Cardiac fibroblast (primary cell): ENCODE data around the gene GPR82.

Experiments used
- DNase-seq, 2 donors: peaks; one replicate each; pipeline versions ENCODE4 v3.0.0 to v3.0.0-alpha.2; 2010; ENCODE audit warnings: low read depth in 2 of 2
- H3K4me3 ChIP-seq, 2 donors: replicated peaks in 1 of 2; 1 replicate in 1 of 2; 2 replicates in 1 of 2; pipeline ENCODE4 v1.5.1; 2011; ENCODE audit warnings: low read depth in 2 of 2, low read length in 2 of 2, mild to moderate bottlenecking in 2 of 2, moderate library complexity in 1 of 2
- TF ChIP-seq, protein P1 (sequence below): IDR thresholded peaks from one replicate; pipeline ENCODE4 v1.5.1; 2011; ENCODE audit warnings: low read depth, mild to moderate bottlenecking, low read length, inconsistent platforms

The GPR82 gene

DNA sequence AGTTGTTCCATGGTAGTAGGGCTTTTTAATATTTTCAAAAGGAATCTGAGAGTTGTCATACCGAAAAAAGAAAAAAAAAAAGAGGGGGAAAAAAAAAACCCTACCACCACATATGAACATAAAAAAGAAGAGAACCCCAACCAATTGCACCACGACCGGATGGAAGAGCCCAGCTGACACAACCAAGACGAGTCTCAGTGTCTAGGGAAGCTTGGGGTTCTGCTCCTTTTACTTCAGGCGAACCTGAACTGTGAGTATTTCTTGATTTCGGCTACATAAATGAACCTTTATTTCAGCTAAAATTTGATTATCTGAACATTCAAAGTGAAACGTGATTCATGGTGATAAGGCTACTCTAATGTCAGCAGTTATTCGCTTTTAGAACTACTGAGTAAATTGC, 35.1 kb upstream of the GPR82 start, which contains the start of gene GPR34:
TSS of gene GPR34 (plus strand) at position 139 of the 400 bp plus-strand sequence. CDS start 6,661 bp downstream, outside the sequence.
- TF ChIP-seq, protein P1, sequence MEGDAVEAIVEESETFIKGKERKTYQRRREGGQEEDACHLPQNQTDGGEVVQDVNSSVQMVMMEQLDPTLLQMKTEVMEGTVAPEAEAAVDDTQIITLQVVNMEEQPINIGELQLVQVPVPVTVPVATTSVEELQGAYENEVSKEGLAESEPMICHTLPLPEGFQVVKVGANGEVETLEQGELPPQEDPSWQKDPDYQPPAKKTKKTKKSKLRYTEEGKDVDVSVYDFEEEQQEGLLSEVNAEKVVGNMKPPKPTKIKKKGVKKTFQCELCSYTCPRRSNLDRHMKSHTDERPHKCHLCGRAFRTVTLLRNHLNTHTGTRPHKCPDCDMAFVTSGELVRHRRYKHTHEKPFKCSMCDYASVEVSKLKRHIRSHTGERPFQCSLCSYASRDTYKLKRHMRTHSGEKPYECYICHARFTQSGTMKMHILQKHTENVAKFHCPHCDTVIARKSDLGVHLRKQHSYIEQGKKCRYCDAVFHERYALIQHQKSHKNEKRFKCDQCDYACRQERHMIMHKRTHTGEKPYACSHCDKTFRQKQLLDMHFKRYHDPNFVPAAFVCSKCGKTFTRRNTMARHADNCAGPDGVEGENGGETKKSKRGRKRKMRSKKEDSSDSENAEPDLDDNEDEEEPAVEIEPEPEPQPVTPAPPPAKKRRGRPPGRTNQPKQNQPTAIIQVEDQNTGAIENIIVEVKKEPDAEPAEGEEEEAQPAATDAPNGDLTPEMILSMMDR = no peak
- DNase-seq = no peak
- H3K4me3 ChIP-seq = no peak within 1 kb of the TSS

DNA sequence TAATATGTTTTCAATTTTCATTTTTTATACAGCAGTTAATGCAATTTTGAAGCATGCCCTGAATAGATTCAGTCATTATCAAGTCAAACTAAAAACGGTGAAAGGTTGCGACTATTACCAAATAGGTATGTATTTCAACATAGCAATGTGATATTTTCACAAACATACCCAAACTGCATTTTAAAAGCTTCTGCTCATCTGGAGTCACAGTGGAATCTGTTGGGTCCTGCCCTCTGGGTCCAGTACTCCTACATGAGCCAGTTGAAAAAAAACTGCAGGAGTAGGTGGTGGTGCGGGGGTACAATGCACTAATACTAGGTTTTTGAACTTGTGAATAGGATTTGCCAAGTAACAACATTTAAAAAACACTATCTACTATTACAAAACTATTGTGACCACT, 34.3 kb upstream of the GPR82 start:
- DNase-seq = peak in 1 of 2 donors; percentile 13
- no peak overlapping the region for H3K4me3 ChIP-seq
- TF ChIP-seq, protein P1 = no peak

DNA sequence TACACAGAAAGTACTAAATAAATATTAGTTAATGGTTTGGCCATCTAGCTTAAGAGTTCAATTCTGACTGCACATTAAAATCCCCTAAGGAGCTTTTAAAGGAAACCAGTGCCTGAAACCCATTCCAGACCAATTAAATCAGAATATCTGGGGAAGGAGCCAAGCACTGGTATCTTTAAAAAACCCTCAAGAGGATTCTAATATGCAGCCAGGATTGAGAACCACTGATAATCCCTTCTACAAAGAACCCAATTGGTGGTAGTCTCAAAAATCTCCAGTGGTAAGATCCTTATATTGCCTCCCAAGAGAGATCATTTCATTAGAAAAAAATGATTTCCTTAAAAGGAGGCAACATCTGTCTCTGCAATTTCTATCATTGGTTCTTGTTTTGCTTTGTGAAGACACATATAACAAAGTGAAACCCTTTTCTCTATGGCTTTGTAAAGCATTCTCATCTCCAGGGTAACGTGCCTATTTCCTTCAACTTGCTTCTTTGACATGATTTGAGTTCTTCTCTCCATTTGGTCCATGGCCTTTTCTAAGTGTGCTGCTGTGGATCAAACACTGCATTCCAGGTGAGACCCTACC, 31.7 kb upstream of the GPR82 start:
- TF ChIP-seq, protein P1 = no peak
- peak; percentile 89 for DNase-seq
- no peak overlapping the region for H3K4me3 ChIP-seq

DNA sequence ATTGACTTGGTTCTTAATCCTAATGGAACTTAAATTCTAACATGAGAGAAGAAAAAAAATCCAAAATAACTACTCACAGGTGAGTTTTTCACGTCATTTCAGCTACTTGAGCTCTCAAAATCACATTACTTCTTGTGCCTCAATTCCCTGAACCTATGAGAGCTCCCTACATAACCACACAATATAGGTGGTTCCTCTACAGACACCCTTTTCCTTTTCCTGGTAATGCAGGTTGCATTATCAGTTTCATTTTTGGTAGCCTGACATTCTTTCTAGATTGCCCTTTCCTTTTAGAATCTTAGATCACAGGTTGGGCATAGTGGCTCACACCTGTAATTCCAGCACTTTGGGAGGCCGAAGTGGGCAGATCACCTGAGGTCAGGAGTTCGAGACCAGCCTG, 31.0 kb upstream of the GPR82 start:
- DNase-seq = no peak
- no peak overlapping the region for H3K4me3 ChIP-seq
- TF ChIP-seq, protein P1 = no peak

DNA sequence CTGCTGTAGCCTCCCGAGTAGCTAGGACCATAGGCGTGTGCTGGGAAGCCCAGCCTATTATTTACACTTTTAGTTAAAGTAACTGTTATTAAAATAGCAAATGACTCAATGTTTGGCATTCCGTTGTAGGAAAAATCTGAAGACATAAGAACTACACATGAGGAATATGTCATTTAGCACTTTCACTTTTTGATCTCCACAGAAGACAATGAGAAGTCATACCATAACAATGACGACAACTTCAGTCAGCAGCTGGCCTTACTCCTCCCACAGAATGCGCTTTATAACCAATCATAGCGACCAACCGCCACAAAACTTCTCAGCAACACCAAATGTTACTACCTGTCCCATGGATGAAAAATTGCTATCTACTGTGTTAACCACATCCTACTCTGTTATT, 28.6 kb upstream of the GPR82 start:
- TF ChIP-seq, protein P1 = no peak
- H3K4me3 ChIP-seq = no peak overlapping the region
- DNase-seq = peak in 1 of 2 donors; percentile 44

DNA sequence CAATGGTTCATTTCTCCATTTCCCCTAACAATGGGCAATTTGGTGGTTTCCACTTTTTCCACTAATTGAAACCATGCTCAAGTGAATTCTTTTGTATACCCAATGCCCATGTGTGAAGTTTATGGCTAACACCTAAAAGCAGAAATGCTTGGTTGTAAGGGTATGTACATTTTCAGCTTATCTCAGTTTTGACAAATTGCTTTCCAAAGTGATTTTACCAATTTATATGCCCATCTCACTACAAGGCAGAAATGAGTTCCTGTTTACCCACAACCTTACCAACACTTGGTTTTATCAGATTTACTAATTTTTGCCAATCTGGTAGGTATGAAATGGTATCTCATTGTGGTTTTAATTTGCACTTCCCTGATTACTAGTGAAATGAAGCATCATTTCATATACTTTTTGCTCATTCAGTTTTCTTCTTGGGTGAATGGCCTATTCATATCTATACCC, 20.4 kb upstream of the GPR82 start:
- TF ChIP-seq, protein P1 = no peak
- no peak overlapping the region for H3K4me3 ChIP-seq
- no peak for DNase-seq

DNA sequence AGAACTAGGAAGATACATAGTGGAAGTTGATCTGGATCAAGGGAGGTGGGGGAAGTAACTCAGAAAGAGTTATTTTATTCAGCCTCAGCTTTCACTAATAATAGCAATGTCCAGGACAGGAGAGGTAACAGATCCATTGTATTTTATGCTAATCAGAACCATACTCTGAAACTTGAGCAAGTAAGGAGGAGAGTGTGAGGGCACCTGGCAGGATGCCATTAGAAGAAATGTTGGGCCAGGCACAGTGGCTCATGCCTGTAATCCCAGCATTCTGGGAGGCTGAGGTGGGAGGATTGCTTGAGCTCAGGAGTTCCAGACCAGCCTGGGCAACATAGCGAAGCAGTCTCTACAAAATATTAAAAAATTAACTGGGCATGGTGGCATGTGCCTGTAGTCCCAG, 18.9 kb upstream of the GPR82 start:
- TF ChIP-seq, protein P1 = no peak
- no peak overlapping the region for H3K4me3 ChIP-seq
- DNase-seq = no peak
